SK-N-MC (cell line): ENCODE results near the gene KIAA2012.
A peak's percentile ranks its signal among the peaks of the same experiment; 100 is the strongest.

Experiments
- DNase-seq: peaks from one replicate; pipeline ENCODE4 v3.0.0-alpha.2; 2011; ENCODE audit warnings: low read depth, low spot score
- H3K27ac ChIP-seq: fragments of 200-600 bp; sonication (generic); 2 replicates; pipeline ENCODE4 v1.5.1; 2016; ENCODE audit warnings: mixed run types
- H3K36me3 ChIP-seq: fragments of 200-600 bp; sonication (generic); 2 replicates; pipeline ENCODE4 v1.6.1; 2017; ENCODE audit warnings: antibody characterized with exemption, low read length, mixed read lengths; ENCODE audit not compliant: insufficient read depth
- H3K4me3 ChIP-seq: fragments of 200-600 bp; sonication (generic); 2 replicates; pipeline ENCODE4 v1.5.1; 2016
- H3K9ac ChIP-seq: fragments of 200-600 bp; sonication (generic); 2 replicates; pipeline ENCODE4 v1.8.0; 2017; ENCODE audit warnings: mixed run types, mixed read lengths; ENCODE audit not compliant: insufficient read length
- H3K9me3 ChIP-seq: fragments of 200-600 bp; sonication (generic); 2 replicates; pipeline ENCODE4 v1.6.1; 2017; ENCODE audit warnings: low read depth, mild to moderate bottlenecking, antibody characterized with exemption, low read length, moderate library complexity, mixed read lengths
- EZH2 ChIP-seq: fragments of 200-600 bp; sonication (generic); IDR thresholded peaks from one replicate; pipeline ENCODE4 v1.6.1; 2017; ENCODE audit warnings: antibody characterized with exemption
- FOXP2 ChIP-seq: optimal IDR thresholded peaks from 2 replicates; pipeline ENCODE3; 2011; ENCODE audit warnings: mild to moderate bottlenecking, moderate library complexity; ENCODE audit not compliant: insufficient read depth; ENCODE audit errors: extremely low read length, control extremely low read depth
- POLR2AphosphoS5 ChIP-seq: IDR thresholded peaks from 2 replicates; pipeline ENCODE4 v1.6.1; 2012; ENCODE audit warnings: mild to moderate bottlenecking, low read depth, low read length, borderline replicate concordance

Gene KIAA2012

GRCh38 chr2:202136526-202136925, 63.5 kb downstream of the KIAA2012 start:
- Histone ChIP-seq H3K9ac (no peak overlapping the region), H3K27ac (no peak overlapping the region), H3K4me3 (no peak overlapping the region), H3K36me3 (no peaks in the 10 kb centered on the region), H3K9me3 (no peaks in the 10 kb centered on the region)
- TF ChIP-seq FOXP2 (no peak), POLR2AphosphoS5 (no peak), EZH2 (no peak)
- DNase-seq, result no peak

DNA sequence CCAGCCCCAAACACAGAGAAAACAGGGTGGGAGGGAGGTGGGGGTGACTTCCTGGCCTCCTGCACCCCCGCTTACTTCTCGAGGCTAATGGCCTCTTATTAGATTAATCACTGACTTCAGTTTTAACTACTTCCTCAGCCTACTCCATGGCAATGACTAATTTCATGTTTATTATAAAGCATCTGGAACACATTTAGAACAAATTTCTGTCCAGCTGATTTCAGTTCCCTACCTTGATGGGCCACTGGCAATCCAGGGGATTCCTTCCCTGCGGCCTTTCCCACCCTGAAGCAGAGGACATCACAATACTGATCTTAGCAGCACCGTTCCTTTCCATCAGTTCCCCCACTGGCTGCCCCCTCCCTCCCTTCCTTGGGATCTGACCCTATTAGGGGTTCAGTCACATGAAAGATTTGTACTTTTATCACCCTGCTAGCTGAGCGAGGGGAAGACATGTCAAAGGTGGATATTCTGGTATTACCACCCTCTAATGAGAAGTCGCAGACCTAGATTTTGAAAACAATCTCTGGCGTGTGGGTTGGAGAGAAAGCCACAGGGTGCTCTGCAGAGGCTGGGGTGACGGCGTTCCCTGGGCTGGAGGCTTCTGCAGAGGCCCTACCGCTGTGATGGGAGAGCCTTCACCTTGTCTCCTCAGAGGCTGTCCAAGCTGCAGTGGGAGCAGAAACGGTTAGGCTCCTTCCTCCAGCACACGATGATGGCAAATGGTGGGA, 67.6 kb downstream of the KIAA2012 start:
- TF ChIP-seq FOXP2, result no peak
- TF ChIP-seq EZH2, result no peak
- TF ChIP-seq POLR2AphosphoS5, result peak; percentile 46; the same call in 1 of the 2 replicates
- Histone ChIP-seq H3K4me3 (peak overlapping the region; percentile 28), H3K27ac (peak overlapping the region; percentile 8; the same call in 1 of the 2 replicates), H3K36me3 (no peaks in the 10 kb centered on the region), H3K9me3 (no peaks in the 10 kb centered on the region), H3K9ac (no peak overlapping the region)
- DNase-seq, result no peak

GRCh38 chr2:202141329-202141947, 68.4 kb downstream of the KIAA2012 start:
- no peak overlapping the region for H3K9ac ChIP-seq
- TF ChIP-seq POLR2AphosphoS5, result no peak; the same call in 1 of the 2 replicates
- peak overlapping the region; percentile 8; the same call in 1 of the 2 replicates for H3K27ac ChIP-seq
- no peaks in the 10 kb centered on the region for H3K9me3 ChIP-seq
- DNase-seq, result peak; percentile 70
- H3K36me3 ChIP-seq, result no peaks in the 10 kb centered on the region
- peak overlapping the region; percentile 28 for H3K4me3 ChIP-seq

DNA sequence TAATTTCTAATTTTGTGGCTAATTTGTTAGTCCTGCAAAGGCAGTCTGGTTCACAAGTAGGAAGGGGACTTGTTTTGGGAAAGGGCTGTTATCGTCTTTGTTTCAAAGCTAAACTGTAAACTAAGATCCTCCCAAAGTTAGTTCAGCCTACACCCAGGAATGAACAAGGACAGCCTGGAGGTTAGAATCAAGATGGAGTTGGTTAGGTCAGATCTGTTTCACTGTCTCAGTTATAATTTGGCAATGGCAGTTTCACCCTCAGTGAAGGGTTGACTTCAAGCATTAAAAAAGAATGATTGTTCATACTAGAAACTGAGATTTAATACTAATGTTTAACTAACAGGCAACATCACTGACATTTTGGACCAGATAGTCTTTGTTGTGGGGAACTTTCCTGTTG, 69.5 kb downstream of the KIAA2012 start:
- Histone ChIP-seq H3K27ac (no peak overlapping the region), H3K4me3 (no peak overlapping the region), H3K9me3 (no peaks in the 10 kb centered on the region), H3K36me3 (no peaks in the 10 kb centered on the region), H3K9ac (no peak overlapping the region)
- DNase-seq, result no peak
- TF ChIP-seq POLR2AphosphoS5 (no peak), FOXP2 (no peak), EZH2 (no peak)

- Histone ChIP-seq H3K4me3 (no peak overlapping the region), H3K9me3 (no peaks in the 10 kb centered on the region), H3K36me3 (no peaks in the 10 kb centered on the region), H3K9ac (no peak overlapping the region), H3K27ac (no peak overlapping the region)
- DNase-seq, result no peak
- no peak for TF ChIP-seq FOXP2
- no peak for TF ChIP-seq EZH2
- no peak for TF ChIP-seq POLR2AphosphoS5
Measured at GRCh38 chr2:202147775-202148174, 74.7 kb downstream of the KIAA2012 start.

GRCh38 chr2:202148515-202149154, 75.6 kb downstream of the KIAA2012 start:
- DNase-seq, result no peak
- no peak overlapping the region for H3K27ac ChIP-seq
- no peak overlapping the region for H3K4me3 ChIP-seq
- no peaks in the 10 kb centered on the region for H3K36me3 ChIP-seq
- no peaks in the 10 kb centered on the region for H3K9me3 ChIP-seq
- H3K9ac ChIP-seq, result no peak overlapping the region
- TF ChIP-seq FOXP2, result no peak

DNA sequence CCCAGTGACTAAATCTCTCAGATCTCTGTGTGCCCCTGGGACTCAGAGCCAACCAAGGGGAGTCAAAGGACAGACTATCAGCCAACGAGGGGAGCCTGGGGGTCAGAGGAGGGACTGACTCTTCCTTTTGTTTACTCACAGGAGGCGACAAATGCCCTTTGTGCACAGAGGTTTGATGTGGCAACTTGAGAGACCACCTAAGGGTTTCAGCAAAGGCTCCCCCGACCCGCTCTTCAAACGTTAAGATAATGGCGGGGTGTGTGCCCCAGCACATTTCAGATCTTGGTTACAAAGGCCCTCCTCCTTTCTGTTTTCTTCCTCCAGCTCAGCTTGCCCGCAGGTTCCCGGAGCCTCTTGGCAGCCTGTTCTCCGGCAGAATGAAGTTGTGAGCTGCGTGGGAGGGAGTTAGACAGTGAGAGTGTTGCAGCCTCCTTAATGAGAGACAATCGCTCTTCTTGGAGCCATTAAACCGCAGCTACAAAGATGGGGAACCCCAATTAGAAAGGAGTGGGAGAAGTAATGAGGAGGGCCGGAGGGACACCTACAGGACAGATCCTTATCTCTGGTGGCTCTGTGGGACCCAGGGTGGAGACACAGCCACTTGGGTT, 76.2 kb downstream of the KIAA2012 start:
- no peaks in the 10 kb centered on the region for H3K9me3 ChIP-seq
- no peak overlapping the region for H3K9ac ChIP-seq
- no peak overlapping the region for H3K4me3 ChIP-seq
- no peak for DNase-seq
- no peak for TF ChIP-seq EZH2
- no peak for TF ChIP-seq POLR2AphosphoS5
- no peak for TF ChIP-seq FOXP2
- no peak overlapping the region for H3K27ac ChIP-seq
- H3K36me3 ChIP-seq, result no peaks in the 10 kb centered on the region

GRCh38 chr2:202149936-202150335, 76.9 kb downstream of the KIAA2012 start:
- Histone ChIP-seq H3K36me3 (no peaks in the 10 kb centered on the region), H3K9ac (no peak overlapping the region), H3K4me3 (no peak overlapping the region), H3K27ac (no peak overlapping the region), H3K9me3 (no peaks in the 10 kb centered on the region)
- no peak for DNase-seq
- TF ChIP-seq POLR2AphosphoS5 (no peak), FOXP2 (no peak), EZH2 (no peak)
